GM23338 (cell line): Measurements from ENCODE around the gene NGF. TPM values are rescaled to one million over a fixed set of nuclear protein-coding genes. Genes with fewer than 3 reads are reported as not detected.

Experiments used
- ATAC-seq: fragments of 200-7000 bp; cut with Tn5 transposase; 3 replicates; pipeline ENCODE4 v1.9.1; 2020
- DNase-seq: peaks from one replicate; pipeline ENCODE4 v3.0.0-alpha.2; 2015; ENCODE audit warnings: low spot score
- H2AFZ ChIP-seq: fragments of 200-600 bp; sonication (generic); 2 replicates; pipeline ENCODE4 v1.8.0; 2016; ENCODE audit warnings: antibody characterized with exemption, mild to moderate bottlenecking, moderate library complexity
- H3F3A ChIP-seq: fragments of 200-600 bp; sonication (generic); replicated peaks from 2 replicates; pipeline ENCODE4 v1.8.0; 2017; ENCODE audit warnings: antibody characterized with exemption, mixed run types, low read depth
- H3K27ac ChIP-seq: fragments of 200-600 bp; sonication (generic); 2 replicates; pipeline ENCODE4 v1.6.1; 2016; ENCODE audit warnings: low read depth
- H3K27me3 ChIP-seq: fragments of 200-600 bp; sonication (generic); 2 replicates; pipeline ENCODE4 v1.8.0; 2016; ENCODE audit warnings: mild to moderate bottlenecking, mixed run types, moderate library complexity; ENCODE audit not compliant: insufficient read depth
- H3K36me3 ChIP-seq: fragments of 200-600 bp; sonication (generic); 2 replicates; pipeline ENCODE4 v1.8.0; 2016; ENCODE audit warnings: mild to moderate bottlenecking; ENCODE audit not compliant: insufficient read depth
- H3K4me1 ChIP-seq: fragments of 200-600 bp; sonication (generic); 2 replicates; pipeline ENCODE4 v1.8.0; 2016; ENCODE audit warnings: mild to moderate bottlenecking, moderate library complexity; ENCODE audit not compliant: insufficient read depth
- H3K4me2 ChIP-seq: fragments of 200-600 bp; sonication (generic); 2 replicates; pipeline ENCODE4 v1.7.1; 2017; ENCODE audit warnings: mixed run types
- H3K4me3 ChIP-seq: fragments of 200-600 bp; sonication (generic); 2 replicates; pipeline ENCODE4 v1.6.1; 2016; ENCODE audit warnings: mixed run types
- H3K79me2 ChIP-seq: fragments of 200-600 bp; sonication (generic); replicated peaks from 2 replicates; pipeline ENCODE4 v1.8.0; 2017; ENCODE audit warnings: mild to moderate bottlenecking; ENCODE audit not compliant: insufficient read depth
- H3K9me2 ChIP-seq: fragments of 200-600 bp; sonication (generic); 2 replicates; pipeline ENCODE4 v1.8.0; 2017; ENCODE audit not compliant: insufficient read depth
- H4K20me1 ChIP-seq: fragments of 200-600 bp; sonication (generic); replicated peaks from 2 replicates; pipeline ENCODE4 v1.8.0; 2017; ENCODE audit warnings: mild to moderate bottlenecking; ENCODE audit not compliant: insufficient read depth
- H3K27ac Mint-ChIP-seq: 2 replicates; pipeline ENCODE4 v1.8.0; 2020; ENCODE audit warnings: inconsistent platforms, mild to moderate bottlenecking, moderate library complexity, mixed read lengths
- H3K27me3 Mint-ChIP-seq: 3 replicates; pipeline ENCODE4 v1.8.0; 2022; ENCODE audit warnings: low read depth, mild to moderate bottlenecking, moderate library complexity, mixed read lengths, inconsistent platforms; ENCODE audit not compliant: insufficient read depth, poor library complexity
- H3K36me3 Mint-ChIP-seq: 3 replicates; pipeline ENCODE4 v1.8.0; 2021; ENCODE audit warnings: low read depth, mild to moderate bottlenecking, inconsistent platforms, moderate library complexity, mixed read lengths
- H3K4me1 Mint-ChIP-seq: 3 replicates; pipeline ENCODE4 v1.8.0; 2020; ENCODE audit warnings: mild to moderate bottlenecking, inconsistent platforms, mixed read lengths
- H3K4me3 Mint-ChIP-seq: 3 replicates; pipeline ENCODE4 v1.8.0; 2021; ENCODE audit warnings: moderate library complexity, mild to moderate bottlenecking, inconsistent platforms, mixed read lengths
- H3K9me3 Mint-ChIP-seq: 3 replicates; pipeline ENCODE4 v1.8.0; 2020; ENCODE audit warnings: moderate library complexity, mild to moderate bottlenecking, inconsistent platforms, mixed read lengths
- CREB1 ChIP-seq: fragments of 250-450 bp; sonication (Bioruptor Pico); IDR thresholded peaks from 2 replicates; pipeline ENCODE4 v1.5.0; 2020; ENCODE audit warnings: low read depth, mild to moderate bottlenecking, moderate library complexity
- CTCF ChIP-seq, 2 experiments: fragments of 200-600 bp in 1 of 2; sonication (generic) in 1 of 2; conservative IDR thresholded peaks; 2 replicates each; pipeline versions ENCODE4 v1.5.1 to v1.6.1; 2016 to 2017; ENCODE audit warnings: antibody characterized with exemption in 2 of 2, low read depth in 2 of 2, mild to moderate bottlenecking in 2 of 2, moderate library complexity in 1 of 2
- EZH2 ChIP-seq: fragments of 200-600 bp; sonication (generic); IDR thresholded peaks from one replicate; pipeline ENCODE4 v1.8.0; 2017; ENCODE audit warnings: antibody characterized with exemption, mild to moderate bottlenecking, low read depth; ENCODE audit not compliant: unreplicated experiment
- EZH2phosphoT487 ChIP-seq: fragments of 200-600 bp; sonication (generic); IDR thresholded peaks from one replicate; pipeline ENCODE4 v1.8.1; 2018; ENCODE audit warnings: antibody characterized with exemption; ENCODE audit not compliant: unreplicated experiment
- JUNB ChIP-seq: IDR thresholded peaks from one replicate; pipeline ENCODE4 v1.6.1; 2016; ENCODE audit warnings: antibody characterized with exemption; ENCODE audit not compliant: unreplicated experiment
- NANOG ChIP-seq: IDR thresholded peaks from 2 replicates; pipeline ENCODE4 v1.6.1; 2016; ENCODE audit warnings: antibody characterized with exemption, borderline replicate concordance
- POLR2AphosphoS5 ChIP-seq: IDR thresholded peaks from 2 replicates; pipeline ENCODE4 v1.6.1; 2016; ENCODE audit warnings: antibody characterized with exemption, low read depth
- STAT1 ChIP-seq: IDR thresholded peaks from one replicate; pipeline ENCODE4 v1.6.1; 2016; ENCODE audit warnings: antibody characterized with exemption; ENCODE audit not compliant: unreplicated experiment
- ZNF114 ChIP-seq: fragments of 250-450 bp; sonication (Bioruptor Pico); IDR thresholded peaks from 2 replicates; pipeline ENCODE4 v1.5.0; 2020; ENCODE audit warnings: mild to moderate bottlenecking, moderate library complexity
- ZNF331 ChIP-seq: fragments of 250-450 bp; sonication (Bioruptor Pico); IDR thresholded peaks from 2 replicates; pipeline ENCODE4 v1.5.0; 2020; ENCODE audit warnings: low read depth, mild to moderate bottlenecking, moderate library complexity
- polyA plus RNA-seq: library from polyadenylated mRNA; unstranded; fragments of >200 nt; fragmentation: Nextera tagmentation; extraction: Ambion mirVana; gene quantifications from 2 replicates; pipeline ENCODE4 v1.2.1, GENCODE V29; 2016
- total RNA-seq: library from RNA; depleted of rRNA; stranded (reverse); fragments of >200 nt; shearing (Covaris generic); gene quantifications from 2 replicates; pipeline ENCODE4 v1.2.3, GENCODE V29; 2014
- TF ChIP-seq, protein P1 (sequence below): IDR thresholded peaks from one replicate; pipeline ENCODE4 v1.6.1; 2018; ENCODE audit warnings: antibody characterized with exemption; ENCODE audit not compliant: unreplicated experiment
- TF ChIP-seq, protein P2 (sequence below): fragments of 250-450 bp; sonication (Bioruptor Pico); IDR thresholded peaks from 2 replicates; pipeline ENCODE4 v1.5.0; 2020; ENCODE audit warnings: mild to moderate bottlenecking, moderate library complexity
- TF ChIP-seq, protein P3 (sequence below): IDR thresholded peaks from 2 replicates; pipeline ENCODE4 v1.6.1; 2016; ENCODE audit warnings: antibody characterized with exemption

The NGF gene
- total and polyA plus RNA-seq, 2 experiments from 2014 or later: 0.28 to 0.92 TPM

- H3K4me3 ChIP-seq: no peak overlapping the region
- TF ChIP-seq CREB1 (CRISPR knock-in tag) (no peak), CTCF (conservative IDR thresholded peaks at IDR 0.05; ENCODE audit: low read depth in 2 of 2) (no peak), STAT1 (no peak), POLR2AphosphoS5 (no peak), EZH2 (no peak), ZNF114 (CRISPR knock-in tag) (no peak), ZNF331 (no peak), JUNB (no peak), NANOG (no peak), EZH2phosphoT487 (no peak)
- TF ChIP-seq, protein P1, sequence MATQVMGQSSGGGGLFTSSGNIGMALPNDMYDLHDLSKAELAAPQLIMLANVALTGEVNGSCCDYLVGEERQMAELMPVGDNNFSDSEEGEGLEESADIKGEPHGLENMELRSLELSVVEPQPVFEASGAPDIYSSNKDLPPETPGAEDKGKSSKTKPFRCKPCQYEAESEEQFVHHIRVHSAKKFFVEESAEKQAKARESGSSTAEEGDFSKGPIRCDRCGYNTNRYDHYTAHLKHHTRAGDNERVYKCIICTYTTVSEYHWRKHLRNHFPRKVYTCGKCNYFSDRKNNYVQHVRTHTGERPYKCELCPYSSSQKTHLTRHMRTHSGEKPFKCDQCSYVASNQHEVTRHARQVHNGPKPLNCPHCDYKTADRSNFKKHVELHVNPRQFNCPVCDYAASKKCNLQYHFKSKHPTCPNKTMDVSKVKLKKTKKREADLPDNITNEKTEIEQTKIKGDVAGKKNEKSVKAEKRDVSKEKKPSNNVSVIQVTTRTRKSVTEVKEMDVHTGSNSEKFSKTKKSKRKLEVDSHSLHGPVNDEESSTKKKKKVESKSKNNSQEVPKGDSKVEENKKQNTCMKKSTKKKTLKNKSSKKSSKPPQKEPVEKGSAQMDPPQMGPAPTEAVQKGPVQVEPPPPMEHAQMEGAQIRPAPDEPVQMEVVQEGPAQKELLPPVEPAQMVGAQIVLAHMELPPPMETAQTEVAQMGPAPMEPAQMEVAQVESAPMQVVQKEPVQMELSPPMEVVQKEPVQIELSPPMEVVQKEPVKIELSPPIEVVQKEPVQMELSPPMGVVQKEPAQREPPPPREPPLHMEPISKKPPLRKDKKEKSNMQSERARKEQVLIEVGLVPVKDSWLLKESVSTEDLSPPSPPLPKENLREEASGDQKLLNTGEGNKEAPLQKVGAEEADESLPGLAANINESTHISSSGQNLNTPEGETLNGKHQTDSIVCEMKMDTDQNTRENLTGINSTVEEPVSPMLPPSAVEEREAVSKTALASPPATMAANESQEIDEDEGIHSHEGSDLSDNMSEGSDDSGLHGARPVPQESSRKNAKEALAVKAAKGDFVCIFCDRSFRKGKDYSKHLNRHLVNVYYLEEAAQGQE: no peak
- TF ChIP-seq, protein P2, sequence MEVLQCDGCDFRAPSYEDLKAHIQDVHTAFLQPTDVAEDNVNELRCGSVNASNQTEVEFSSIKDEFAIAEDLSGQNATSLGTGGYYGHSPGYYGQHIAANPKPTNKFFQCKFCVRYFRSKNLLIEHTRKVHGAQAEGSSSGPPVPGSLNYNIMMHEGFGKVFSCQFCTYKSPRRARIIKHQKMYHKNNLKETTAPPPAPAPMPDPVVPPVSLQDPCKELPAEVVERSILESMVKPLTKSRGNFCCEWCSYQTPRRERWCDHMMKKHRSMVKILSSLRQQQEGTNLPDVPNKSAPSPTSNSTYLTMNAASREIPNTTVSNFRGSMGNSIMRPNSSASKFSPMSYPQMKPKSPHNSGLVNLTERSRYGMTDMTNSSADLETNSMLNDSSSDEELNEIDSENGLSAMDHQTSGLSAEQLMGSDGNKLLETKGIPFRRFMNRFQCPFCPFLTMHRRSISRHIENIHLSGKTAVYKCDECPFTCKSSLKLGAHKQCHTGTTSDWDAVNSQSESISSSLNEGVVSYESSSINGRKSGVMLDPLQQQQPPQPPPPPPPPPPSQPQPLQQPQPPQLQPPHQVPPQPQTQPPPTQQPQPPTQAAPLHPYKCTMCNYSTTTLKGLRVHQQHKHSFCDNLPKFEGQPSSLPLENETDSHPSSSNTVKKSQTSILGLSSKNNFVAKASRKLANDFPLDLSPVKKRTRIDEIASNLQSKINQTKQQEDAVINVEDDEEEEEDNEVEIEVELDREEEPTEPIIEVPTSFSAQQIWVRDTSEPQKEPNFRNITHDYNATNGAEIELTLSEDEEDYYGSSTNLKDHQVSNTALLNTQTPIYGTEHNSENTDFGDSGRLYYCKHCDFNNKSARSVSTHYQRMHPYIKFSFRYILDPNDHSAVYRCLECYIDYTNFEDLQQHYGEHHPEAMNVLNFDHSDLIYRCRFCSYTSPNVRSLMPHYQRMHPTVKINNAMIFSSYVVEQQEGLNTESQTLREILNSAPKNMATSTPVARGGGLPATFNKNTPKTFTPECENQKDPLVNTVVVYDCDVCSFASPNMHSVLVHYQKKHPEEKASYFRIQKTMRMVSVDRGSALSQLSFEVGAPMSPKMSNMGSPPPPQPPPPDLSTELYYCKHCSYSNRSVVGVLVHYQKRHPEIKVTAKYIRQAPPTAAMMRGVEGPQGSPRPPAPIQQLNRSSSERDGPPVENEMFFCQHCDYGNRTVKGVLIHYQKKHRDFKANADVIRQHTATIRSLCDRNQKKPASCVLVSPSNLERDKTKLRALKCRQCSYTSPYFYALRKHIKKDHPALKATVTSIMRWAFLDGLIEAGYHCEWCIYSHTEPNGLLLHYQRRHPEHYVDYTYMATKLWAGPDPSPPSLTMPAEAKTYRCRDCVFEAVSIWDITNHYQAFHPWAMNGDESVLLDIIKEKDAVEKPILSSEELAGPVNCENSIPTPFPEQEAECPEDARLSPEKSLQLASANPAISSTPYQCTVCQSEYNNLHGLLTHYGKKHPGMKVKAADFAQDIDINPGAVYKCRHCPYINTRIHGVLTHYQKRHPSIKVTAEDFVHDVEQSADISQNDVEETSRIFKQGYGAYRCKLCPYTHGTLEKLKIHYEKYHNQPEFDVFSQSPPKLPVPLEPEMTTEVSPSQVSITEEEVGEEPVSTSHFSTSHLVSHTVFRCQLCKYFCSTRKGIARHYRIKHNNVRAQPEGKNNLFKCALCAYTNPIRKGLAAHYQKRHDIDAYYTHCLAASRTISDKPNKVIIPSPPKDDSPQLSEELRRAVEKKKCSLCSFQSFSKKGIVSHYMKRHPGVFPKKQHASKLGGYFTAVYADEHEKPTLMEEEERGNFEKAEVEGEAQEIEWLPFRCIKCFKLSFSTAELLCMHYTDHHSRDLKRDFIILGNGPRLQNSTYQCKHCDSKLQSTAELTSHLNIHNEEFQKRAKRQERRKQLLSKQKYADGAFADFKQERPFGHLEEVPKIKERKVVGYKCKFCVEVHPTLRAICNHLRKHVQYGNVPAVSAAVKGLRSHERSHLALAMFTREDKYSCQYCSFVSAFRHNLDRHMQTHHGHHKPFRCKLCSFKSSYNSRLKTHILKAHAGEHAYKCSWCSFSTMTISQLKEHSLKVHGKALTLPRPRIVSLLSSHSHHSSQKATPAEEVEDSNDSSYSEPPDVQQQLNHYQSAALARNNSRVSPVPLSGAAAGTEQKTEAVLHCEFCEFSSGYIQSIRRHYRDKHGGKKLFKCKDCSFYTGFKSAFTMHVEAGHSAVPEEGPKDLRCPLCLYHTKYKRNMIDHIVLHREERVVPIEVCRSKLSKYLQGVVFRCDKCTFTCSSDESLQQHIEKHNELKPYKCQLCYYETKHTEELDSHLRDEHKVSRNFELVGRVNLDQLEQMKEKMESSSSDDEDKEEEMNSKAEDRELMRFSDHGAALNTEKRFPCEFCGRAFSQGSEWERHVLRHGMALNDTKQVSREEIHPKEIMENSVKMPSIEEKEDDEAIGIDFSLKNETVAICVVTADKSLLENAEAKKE (CRISPR knock-in tag): no peak
- TF ChIP-seq, protein P3, sequence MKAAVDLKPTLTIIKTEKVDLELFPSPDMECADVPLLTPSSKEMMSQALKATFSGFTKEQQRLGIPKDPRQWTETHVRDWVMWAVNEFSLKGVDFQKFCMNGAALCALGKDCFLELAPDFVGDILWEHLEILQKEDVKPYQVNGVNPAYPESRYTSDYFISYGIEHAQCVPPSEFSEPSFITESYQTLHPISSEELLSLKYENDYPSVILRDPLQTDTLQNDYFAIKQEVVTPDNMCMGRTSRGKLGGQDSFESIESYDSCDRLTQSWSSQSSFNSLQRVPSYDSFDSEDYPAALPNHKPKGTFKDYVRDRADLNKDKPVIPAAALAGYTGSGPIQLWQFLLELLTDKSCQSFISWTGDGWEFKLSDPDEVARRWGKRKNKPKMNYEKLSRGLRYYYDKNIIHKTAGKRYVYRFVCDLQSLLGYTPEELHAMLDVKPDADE: no peak
Measured at GRCh38 chr1:115293899-115294298, 44.1 kb downstream of the NGF start.

More at GRCh38 chr1:115293899-115294298, 44.1 kb downstream of the NGF start:
- Mint-ChIP-seq H3K4me1 (peaks cover 15% of the 10 kb centered on the region), H3K27ac (no peak overlapping the region), H3K9me3 (no peaks in the 10 kb centered on the region), H3K36me3 (no peaks in the 10 kb centered on the region), H3K27me3 (no peaks in the 10 kb centered on the region), H3K4me3 (no peak overlapping the region)
- no peaks in the 10 kb centered on the region for H3K79me2 ChIP-seq
- no peaks in the 10 kb centered on the region for H3K36me3 ChIP-seq
- 0 out of 2 replicates have a peak, but pooled peaks cover 1% of the 10 kb centered on the region for H3K4me1 ChIP-seq
- H3K4me2 ChIP-seq: no peak overlapping the region
- no peak for ATAC-seq
- DNase-seq: no peak
- no peaks in the 10 kb centered on the region for H3K27me3 ChIP-seq
- no peak overlapping the region for H3K27ac ChIP-seq
- no peak overlapping the region for H2AFZ ChIP-seq
- no peaks in the 10 kb centered on the region for H3F3A ChIP-seq
- no peaks in the 10 kb centered on the region for H4K20me1 ChIP-seq
- peaks cover 27% of the 10 kb centered on the region for H3K9me2 ChIP-seq
